Measurements from ENCODE around the gene HSF5.

- TF ChIP-seq CTCF (IDR thresholded peaks at IDR 0.05; ENCODE audit: extremely low read depth in 1 of 2, insufficient read depth in 1 of 2, low read depth in 1 of 2, low read length in 2 of 2) (no peak), POLR2AphosphoS5 (IDR thresholded peaks at IDR 0.05; ENCODE audit: insufficient read depth, low read depth, low read length) (no peak), POLR2A (IDR thresholded peaks at IDR 0.05; ENCODE audit: low read depth, low read length) (no peak), GATA2 (IDR thresholded peaks at IDR 0.05; ENCODE audit: insufficient read depth, insufficient read length, low read depth, low read length) (no peak), MYC (IDR thresholded peaks at IDR 0.05; ENCODE audit: low read depth, low read length) (no peak), EZH2 (IDR thresholded peaks at IDR 0.05; ENCODE audit: borderline replicate concordance, low read depth, low read length, severe bottlenecking) (no peak), MAX (IDR thresholded peaks at IDR 0.05; ENCODE audit: insufficient read depth, insufficient read length) (no peak)
These were observed 47.2 kb upstream of the HSF5 start for GRCh38 chr17:58535431-58535830.
